Pancreas (tissue), 10 donors: ENCODE measurements around the gene TUT4. TPM values are rescaled to one million over a fixed set of nuclear protein-coding genes. Genes with fewer than 3 reads are reported as not detected.

Experiments
- ATAC-seq, 4 donors: fragments of 200-7000 bp; cut with Tn5 transposase; one replicate each; pipeline versions ENCODE4 v1.8.0 to v1.9.1; 2020; ENCODE audit warnings: mild to moderate bottlenecking in 4 of 4, moderate library complexity in 4 of 4
- DNase-seq, 6 donors: peaks; one replicate each; pipeline ENCODE4 v3.0.0-alpha.2; 2020
- FAIRE-seq: peaks from 2 replicates; lab custom pipeline; 2012; peaks lifted over from hg19 to GRCh38; lab: Jason Lieb, UNC
- H3K27ac ChIP-seq, 4 donors: fragments of 200-600 bp; sonication (generic); 1 replicate in 3 of 4; 2 replicates in 1 of 4; pipeline versions ENCODE4 v1.5.0 to v1.8.0; 2020
- H3K27me3 ChIP-seq, 4 donors: fragments of 200-600 bp; one replicate each; pipeline ENCODE4 v1.8.0; 2021
- H3K36me3 ChIP-seq, 3 donors: fragments of 200-600 bp; sonication (generic) in 1 of 3; one replicate each; pipeline versions ENCODE4 v1.5.0 to v1.8.0; 2020 to 2021
- H3K4me1 ChIP-seq, 3 donors: fragments of 200-600 bp; one replicate each; pipeline ENCODE4 v1.8.0; 2021
- H3K4me3 ChIP-seq, 4 donors: fragments of 200-600 bp; sonication (generic) in 2 of 4; one replicate each; pipeline versions ENCODE4 v1.5.0 to v1.8.0; 2020 to 2021
- H3K9me3 ChIP-seq, 4 donors: fragments of 200-600 bp; one replicate each; pipeline ENCODE4 v1.8.0; 2021
- CTCF ChIP-seq, 4 donors: fragments of 200-600 bp; sonication (generic) in 3 of 4; IDR thresholded peaks; one replicate each; pipeline versions ENCODE4 v1.5.0 to v1.8.0; 2021; ENCODE audit warnings: antibody characterized with exemption in 4 of 4
- WGBS, 2 donors: extraction: QIAGEN DNeasy Blood & Tissue Kit; methylation state at CpG; one replicate each; pipeline ENCODE4 v1.1.7; 2013; 5-methylcytosine and 5-hydroxymethylcytosine counted together
- intact Hi-C, 3 donors: fragments of 100-400 bp; cut with DNase I; formaldehyde crosslinking; loops; one replicate each; pipeline versions ENCODE4 v1.11.1 to v1.14.2; 2022
- polyA plus RNA-seq, 2 donors: library from polyadenylated mRNA; stranded (reverse); fragments of 200-250 nt; gene quantifications; one replicate each; pipeline ENCODE4 v1.2.3, GENCODE V29; 2013
- total RNA-seq, 6 donors: library from RNA; stranded (reverse); fragmentation: NEBNext Ultra II Directional in 4 of 6; extraction: Animal tissue kit (Norgen Biotek cat#: 25700) in 4 of 6; gene quantifications; one replicate each; pipeline versions ENCODE4 v1.2.1 to v1.2.4, GENCODE V29; 2021 to 2023
- donor health status: healthy with polysubstance abuse.
- donor health status: DM: no; HTN: no; CAD: no; lungs with moderate emphysema.
- donor health status: DM: no; HTN: no; CAD: no.
- donor health status: control.
- donor health status: control.
- donor health status: Bipolar disorder and iron deficiency.
- donor health status: DM: yes; HTN: yes; CAD: no.
- donor health status: DM: no; HTN: no; CAD: no.
- donor health status: DM: no; HTN: no; CAD: no.
- donor health status: DM: yes; HTN: yes; CAD: no.

The TUT4 gene
- total and polyA plus RNA-seq, 8 donors = 17.4 to 40.8 (median 24.1) TPM

- peaks cover 13 to 17% (median 16%) of the 10 kb centered on the region in 3 donors for H3K4me1 ChIP-seq
- peak in 1 of 6 donors; percentile 4 for DNase-seq
- intact Hi-C loops = no loop called here
Observed at GRCh38 chr1:52550447-52550846, 2.4 kb downstream of the TUT4 start.

GRCh38 chr1:52549267-52549666, 3.6 kb downstream of the TUT4 start:
- no peaks in the 10 kb centered on the region for H3K27me3 ChIP-seq
- FAIRE-seq (no peak), ATAC-seq (no peak), DNase-seq (no peak)
- H3K36me3 ChIP-seq = no peaks in the 10 kb centered on the region
- no peak for TF ChIP-seq CTCF (IDR thresholded peaks at IDR 0.05)
- no peak overlapping the region for H3K27ac ChIP-seq
- intact Hi-C loops = no loop called here
- no peak overlapping the region for H3K4me3 ChIP-seq
- H3K4me1 ChIP-seq = peaks cover 13 to 17% (median 16%) of the 10 kb centered on the region in 3 donors
- H3K9me3 ChIP-seq = no peaks in the 10 kb centered on the region

More at GRCh38 chr1:52550447-52550846, 2.4 kb downstream of the TUT4 start:
- Histone ChIP-seq H3K4me3 (no peak overlapping the region), H3K27me3 (no peaks in the 10 kb centered on the region), H3K36me3 (no peaks in the 10 kb centered on the region), H3K9me3 (no peaks in the 10 kb centered on the region), H3K27ac (no peak overlapping the region)
- no peak for FAIRE-seq
- no peak for ATAC-seq
- 34 to 35% methylated on average over 7 of the region's 7 CpGs for WGBS, 2 donors
- no peak for TF ChIP-seq CTCF (IDR thresholded peaks at IDR 0.05)

GRCh38 chr1:52546852-52547251, 6.0 kb downstream of the TUT4 start:
- TF ChIP-seq CTCF (IDR thresholded peaks at IDR 0.05) = no peak
- intact Hi-C loops = no loop called here
- FAIRE-seq (no peak), ATAC-seq (no peak), DNase-seq (no peak)
- Histone ChIP-seq H3K27me3 (no peaks in the 10 kb centered on the region), H3K4me3 (no peak overlapping the region), H3K9me3 (peaks cover 0 to 6% (median 0%) of the 10 kb centered on the region in 4 donors), H3K36me3 (no peaks in the 10 kb centered on the region), H3K4me1 (peaks cover 8 to 17% (median 16%) of the 10 kb centered on the region in 3 donors), H3K27ac (no peak overlapping the region)
- WGBS, 2 donors = 97% methylated on average over 5 of the region's 5 CpGs

GRCh38 chr1:52544665-52545525, 8.0 kb downstream of the TUT4 start:
- DNase-seq = no peak
- H3K36me3 ChIP-seq = no peaks in the 10 kb centered on the region
- H3K27me3 ChIP-seq = no peaks in the 10 kb centered on the region
- TF ChIP-seq CTCF (IDR thresholded peaks at IDR 0.05) = no peak
- H3K27ac ChIP-seq = no peak overlapping the region
- intact Hi-C loops = no loop called here
- H3K4me1 ChIP-seq = peaks cover 0 to 3% (median 0%) of the 10 kb centered on the region in 3 donors
- 96 to 98% methylated on average over 8 of the region's 8 CpGs for WGBS, 2 donors
- ATAC-seq = no peak
- no peak for FAIRE-seq
- peaks cover 0 to 6% (median 0%) of the 10 kb centered on the region in 4 donors for H3K9me3 ChIP-seq
- H3K4me3 ChIP-seq = no peak overlapping the region
